HepG2 (cell line): ENCODE results near the gene CEACAM16. TPM values are rescaled to one million over a fixed set of nuclear protein-coding genes. Genes with fewer than 3 reads are reported as not detected.
A peak's percentile ranks its signal among the peaks of the same experiment; 100 is the strongest.

Experiments used
- ATAC-seq: fragments of 200-7000 bp; cut with Tn5 transposase; 3 replicates; pipeline ENCODE4 v1.9.1; 2020; ENCODE audit warnings: mild to moderate bottlenecking, moderate library complexity
- BruUV-seq: library from RNA; stranded (reverse); fragments of 400-500 nt; replicated peaks from 2 replicates; lab custom pipeline; 2021; lab: Mats Ljungman, UMichigan
- CTCF ChIA-PET: fragments of 300-600 bp; formaldehyde crosslinking; extraction: SDS; loops from one replicate; lab custom pipeline; 2021; ENCODE audit warnings: low total read pairs, inconsistent platforms, low intra/inter-chr PET ratio; lab: Yijun Ruan, JAX
- POLR2A ChIA-PET: fragments of 350-600 bp; sonication (Branson Sonifier 250); formaldehyde crosslinking; loops from one replicate; lab custom pipeline; 2020; ENCODE audit warnings: antibody characterized with exemption, inconsistent platforms; lab: Yijun Ruan, JAX
- DNase-seq: peaks from one replicate; pipeline ENCODE4 v3.0.0-alpha.2; 2015; ENCODE audit warnings: low spot score
- FAIRE-seq: peaks from 3 replicates; lab custom pipeline; 2011; peaks lifted over from hg19 to GRCh38; lab: Jason Lieb, UNC
- H2AFZ ChIP-seq: one replicate; pipeline ENCODE4 v1.6.1; 2011; ENCODE audit warnings: low read length, inconsistent platforms
- H3K27ac ChIP-seq: fragments of 300-600 bp; 3 replicates; pipeline ENCODE4 v1.8.0; 2011; ENCODE audit warnings: mixed run types, mild to moderate bottlenecking, mixed read lengths, low read length, inconsistent platforms; ENCODE audit not compliant: insufficient read depth; ENCODE audit errors: extremely low read length
- H3K27me3 ChIP-seq, 2 experiments: fragments of 200-600 bp in 1 of 2; 2 replicates in 1 of 2; 3 replicates in 1 of 2; pipeline versions ENCODE4 v1.6.0 to v1.8.0; 2011; ENCODE audit warnings: low read length in 2 of 2, mild to moderate bottlenecking in 2 of 2, moderate library complexity in 2 of 2, inconsistent platforms in 1 of 2; ENCODE audit not compliant: insufficient read depth in 2 of 2, control insufficient read depth in 1 of 2
- H3K36me3 ChIP-seq, 2 experiments: fragments of 200-600 bp in 1 of 2; replicated peaks in 1 of 2; 2 replicates in 1 of 2; 3 replicates in 1 of 2; pipeline versions ENCODE4 v1.5.1 to v1.8.0; 2011; ENCODE audit warnings: low read length in 2 of 2, inconsistent platforms in 1 of 2; ENCODE audit not compliant: insufficient read depth in 2 of 2, control insufficient read depth in 1 of 2
- H3K4me1 ChIP-seq: 2 replicates; pipeline ENCODE4 v1.5.1; 2012; ENCODE audit warnings: low read length, inconsistent platforms; ENCODE audit not compliant: insufficient read depth
- H3K4me2 ChIP-seq: 2 replicates; pipeline ENCODE4 v1.6.0; 2011; ENCODE audit warnings: low read depth, low read length, inconsistent platforms
- H3K4me3 ChIP-seq, 3 experiments: fragments of 200-600 bp in 1 of 3; sonication (generic), shearing (Covaris generic) in 1 of 3; replicated peaks in 1 of 3; 2 replicates each; pipeline ENCODE4 v1.5.1; 2011 to 2016; ENCODE audit warnings: low read length in 3 of 3, inconsistent platforms in 2 of 3, low read depth in 2 of 3, mild to moderate bottlenecking in 2 of 3, control low read depth in 1 of 3, mixed read lengths in 1 of 3; ENCODE audit not compliant: insufficient read depth in 1 of 3
- H3K79me2 ChIP-seq: one replicate; pipeline ENCODE4 v1.6.1; 2011; ENCODE audit warnings: low read length, inconsistent platforms; ENCODE audit not compliant: insufficient read depth
- H3K9ac ChIP-seq: 2 replicates; pipeline ENCODE4 v1.6.0; 2011; ENCODE audit warnings: mild to moderate bottlenecking, low read depth, low read length, inconsistent platforms; ENCODE audit not compliant: insufficient read depth
- H3K9me3 ChIP-seq: 2 replicates; pipeline ENCODE4 v1.5.1; 2012; ENCODE audit warnings: mild to moderate bottlenecking, low read length
- H4K20me1 ChIP-seq: 2 replicates; pipeline ENCODE4 v1.6.0; 2011; ENCODE audit warnings: inconsistent platforms, mild to moderate bottlenecking, low read length, moderate library complexity; ENCODE audit not compliant: insufficient read depth
- AGO2 ChIP-seq: fragments of 200-400 bp; formaldehyde crosslinking; optimal IDR thresholded peaks from 2 replicates; pipeline ENCODE3; 2017; ENCODE audit warnings: mild to moderate bottlenecking, low read depth, low read length, moderate library complexity
- RFX1 ChIP-seq: fragments of 450-650 bp; IDR thresholded peaks from 2 replicates; pipeline ENCODE4 v1.6.1; 2017
- SOX13 ChIP-seq, 3 experiments: fragments of 450-650 bp in 1 of 3; sonication (generic) in 1 of 3; formaldehyde crosslinking in 1 of 3; IDR thresholded peaks in 2 of 3; conservative IDR thresholded peaks in 1 of 3; 2 replicates each; pipeline versions ENCODE4 v1.5.0 to v1.6.1; 2016 to 2020; ENCODE audit warnings: antibody characterized with exemption in 1 of 3, mild to moderate bottlenecking in 1 of 3, missing compliant biosample characterization in 1 of 3, missing genetic modification reagents in 1 of 3, moderate library complexity in 1 of 3
- SRF ChIP-seq: IDR thresholded peaks from 2 replicates; pipeline ENCODE4 v1.6.1; 2011; ENCODE audit warnings: mild to moderate bottlenecking, low read depth, low read length, moderate library complexity
- ZFYVE20 ChIP-seq: sonication (generic); formaldehyde crosslinking; IDR thresholded peaks from 2 replicates; pipeline ENCODE4 v1.8.0; 2023; ENCODE audit warnings: low read depth, mild to moderate bottlenecking, moderate library complexity, missing genetic modification reagents, borderline replicate concordance
- WGBS: methylation state at CpG from one replicate; pipeline ENCODE4 v1.1.6; 2017; ENCODE audit warnings: low lambda C conversion rate; 5-methylcytosine and 5-hydroxymethylcytosine counted together
- in situ Hi-C: cut with HindIII; loops from 2 replicates; pipeline ENCODE4 v1.10.0; 2017; ENCODE audit warnings: low pct_unique_long_range_greater_than_20kb; ENCODE audit not compliant: extremely low pct_ligation_motif_present
- intact Hi-C: fragments of 100-400 bp; cut with micrococcal nuclease; formaldehyde crosslinking; loops from one replicate; pipeline ENCODE4 v1.10.0; 2022; ENCODE audit not compliant: unreplicated experiment
- polyA plus RNA-seq, 8 experiments: library from polyadenylated mRNA; depleted of rRNA in 3 of 8; stranded (reverse) in 7 of 8; unstranded in 1 of 8; fragments of >200 nt; fragmentation: Illumina TruSeq in 4 of 8; extraction: Trizol in 4 of 8; gene quantifications; 2 replicates each; pipeline versions ENCODE4 v1.2.1 to v1.2.3, GENCODE V29; 2011 to 2016; ENCODE audit warnings: low read depth in 4 of 8, missing spikeins in 1 of 8, mixed read lengths in 1 of 8; ENCODE audit not compliant: insufficient read depth in 1 of 8
- total RNA-seq, 5 experiments: library from RNA; depleted of rRNA; stranded (reverse); fragments of >200 nt; fragmentation: Illumina TruSeq; extraction: Trizol; gene quantifications; 2 replicates each; pipeline ENCODE4 v1.2.3, GENCODE V29; 2016; ENCODE audit warnings: low read depth in 1 of 5
- TF ChIP-seq, protein P1 (sequence below): sonication (generic); formaldehyde crosslinking; IDR thresholded peaks from 2 replicates; pipeline ENCODE4 v1.5.1; 2020; ENCODE audit warnings: mild to moderate bottlenecking, missing genetic modification reagents, moderate library complexity
- TF ChIP-seq, protein P2 (sequence below): sonication (generic); formaldehyde crosslinking; IDR thresholded peaks from 2 replicates; pipeline ENCODE4 v1.5.0; 2020; ENCODE audit warnings: missing genetic modification reagents

The CEACAM16 gene
- total and polyA plus RNA-seq, 2 of the 13 experiments (the other 11 are each of a cell fraction or from before 2014, with no cell fraction given) = not detected

DNA sequence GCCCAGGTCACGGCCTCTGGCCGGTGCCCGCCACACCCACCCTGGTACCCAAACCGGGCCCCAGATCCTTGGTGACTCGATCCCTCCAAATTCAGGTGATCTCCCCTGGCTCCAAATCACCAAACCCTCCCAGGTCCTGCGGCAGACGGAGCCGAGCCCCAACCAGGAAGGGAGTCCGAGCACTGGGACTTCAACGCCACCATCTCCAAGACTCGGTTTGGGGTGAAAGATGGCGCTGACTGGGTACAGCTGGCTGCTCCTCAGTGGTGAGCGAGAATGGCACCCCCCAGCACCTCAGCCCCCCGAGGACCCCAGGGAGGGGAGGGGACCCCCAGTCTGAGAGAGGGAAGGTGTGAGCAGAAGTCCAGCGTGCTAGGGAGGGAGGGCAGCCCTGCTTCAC is 2.3 kb downstream of the CEACAM16 start:
- Histone ChIP-seq H4K20me1 (no peaks in the 10 kb centered on the region), H3K4me2 (peak overlapping the region; percentile 20), H3K27ac (no peak overlapping the region), H3K9ac (0 out of 2 replicates have a peak overlapping the region, but pooled peaks have one; percentile 14), H3K27me3 (no peaks in the 10 kb centered on the region), H3K9me3 (no peaks in the 10 kb centered on the region), H3K4me3 (no peak overlapping the region; a peak in 1 of 6 replicates), H3K36me3 (no peaks in the 10 kb centered on the region), H3K79me2 (no peaks in the 10 kb centered on the region), H3K4me1 (peaks cover 66% of the 10 kb centered on the region), H2AFZ (no peak overlapping the region)
- ATAC-seq (no peak), FAIRE-seq (no peak), DNase-seq (no peak)
- intact Hi-C loops (no loop called here), in situ Hi-C loops (no loop called here)
- BruUV-seq = no TSS peak
- TF ChIP-seq AGO2 = peak; percentile 64
- no peak for TF ChIP-seq SRF
- TF ChIP-seq, protein P1, sequence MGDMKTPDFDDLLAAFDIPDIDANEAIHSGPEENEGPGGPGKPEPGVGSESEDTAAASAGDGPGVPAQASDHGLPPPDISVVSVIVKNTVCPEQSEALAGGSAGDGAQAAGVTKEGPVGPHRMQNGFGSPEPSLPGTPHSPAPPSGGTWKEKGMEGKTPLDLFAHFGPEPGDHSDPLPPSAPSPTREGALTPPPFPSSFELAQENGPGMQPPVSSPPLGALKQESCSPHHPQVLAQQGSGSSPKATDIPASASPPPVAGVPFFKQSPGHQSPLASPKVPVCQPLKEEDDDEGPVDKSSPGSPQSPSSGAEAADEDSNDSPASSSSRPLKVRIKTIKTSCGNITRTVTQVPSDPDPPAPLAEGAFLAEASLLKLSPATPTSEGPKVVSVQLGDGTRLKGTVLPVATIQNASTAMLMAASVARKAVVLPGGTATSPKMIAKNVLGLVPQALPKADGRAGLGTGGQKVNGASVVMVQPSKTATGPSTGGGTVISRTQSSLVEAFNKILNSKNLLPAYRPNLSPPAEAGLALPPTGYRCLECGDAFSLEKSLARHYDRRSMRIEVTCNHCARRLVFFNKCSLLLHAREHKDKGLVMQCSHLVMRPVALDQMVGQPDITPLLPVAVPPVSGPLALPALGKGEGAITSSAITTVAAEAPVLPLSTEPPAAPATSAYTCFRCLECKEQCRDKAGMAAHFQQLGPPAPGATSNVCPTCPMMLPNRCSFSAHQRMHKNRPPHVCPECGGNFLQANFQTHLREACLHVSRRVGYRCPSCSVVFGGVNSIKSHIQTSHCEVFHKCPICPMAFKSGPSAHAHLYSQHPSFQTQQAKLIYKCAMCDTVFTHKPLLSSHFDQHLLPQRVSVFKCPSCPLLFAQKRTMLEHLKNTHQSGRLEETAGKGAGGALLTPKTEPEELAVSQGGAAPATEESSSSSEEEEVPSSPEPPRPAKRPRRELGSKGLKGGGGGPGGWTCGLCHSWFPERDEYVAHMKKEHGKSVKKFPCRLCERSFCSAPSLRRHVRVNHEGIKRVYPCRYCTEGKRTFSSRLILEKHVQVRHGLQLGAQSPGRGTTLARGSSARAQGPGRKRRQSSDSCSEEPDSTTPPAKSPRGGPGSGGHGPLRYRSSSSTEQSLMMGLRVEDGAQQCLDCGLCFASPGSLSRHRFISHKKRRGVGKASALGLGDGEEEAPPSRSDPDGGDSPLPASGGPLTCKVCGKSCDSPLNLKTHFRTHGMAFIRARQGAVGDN (CRISPR knock-in tag) = peak; percentile 18; the same call in 1 of the 2 replicates
- no peak for TF ChIP-seq SOX13 (IDR thresholded peaks at IDR 0.05)
- no peak for TF ChIP-seq SOX13 (CRISPR knock-in tag; conservative IDR thresholded peaks at IDR 0.05 in 1 of 2, IDR thresholded peaks at IDR 0.05 in 1 of 2)
- TF ChIP-seq ZFYVE20 (CRISPR knock-in tag) = no peak
- no peak for TF ChIP-seq RFX1
- TF ChIP-seq, protein P2, sequence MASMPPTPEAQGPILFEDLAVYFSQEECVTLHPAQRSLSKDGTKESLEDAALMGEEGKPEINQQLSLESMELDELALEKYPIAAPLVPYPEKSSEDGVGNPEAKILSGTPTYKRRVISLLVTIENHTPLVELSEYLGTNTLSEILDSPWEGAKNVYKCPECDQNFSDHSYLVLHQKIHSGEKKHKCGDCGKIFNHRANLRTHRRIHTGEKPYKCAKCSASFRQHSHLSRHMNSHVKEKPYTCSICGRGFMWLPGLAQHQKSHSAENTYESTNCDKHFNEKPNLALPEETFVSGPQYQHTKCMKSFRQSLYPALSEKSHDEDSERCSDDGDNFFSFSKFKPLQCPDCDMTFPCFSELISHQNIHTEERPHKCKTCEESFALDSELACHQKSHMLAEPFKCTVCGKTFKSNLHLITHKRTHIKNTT (CRISPR knock-in tag) = no peak
- CTCF ChIA-PET = no interaction called here
- POLR2A ChIA-PET = interaction anchor here (0.7 kb wide), 2 partner anchors 10 to 17 kb away, joined by 3 to 4 read pairs; no protein-coding TSS in a partner anchor
- 72% methylated on average over 12 of the region's 15 CpGs for WGBS
